Heart right ventricle (tissue), 16 donors: Measurements from ENCODE around the gene C22orf15. TPM values are rescaled to one million over a fixed set of nuclear protein-coding genes. Genes with fewer than 3 reads are reported as not detected.

ENCODE experiments used
- ATAC-seq, 8 donors: fragments of 200-7000 bp; cut with Tn5 transposase; one replicate each; pipeline ENCODE4 v1.9.1; 2020; ENCODE audit warnings: mild to moderate bottlenecking in 8 of 8, moderate library complexity in 8 of 8, moderate number of reproducible peaks in 1 of 8
- DNase-seq, 2 donors: peaks; one replicate each; pipeline ENCODE4 v3.0.0-alpha.2; 2020
- H3K27ac ChIP-seq, 10 donors: fragments of 200-600 bp; sonication (generic) in 2 of 10; one replicate each; pipeline versions ENCODE4 v1.5.0 to v1.8.0; 2020 to 2022; ENCODE audit warnings: mild to moderate bottlenecking in 3 of 10
- H3K27me3 ChIP-seq, 7 donors: fragments of 200-600 bp; one replicate each; pipeline ENCODE4 v1.8.0; 2021 to 2022; ENCODE audit warnings: mild to moderate bottlenecking in 2 of 7
- H3K36me3 ChIP-seq, 9 donors: fragments of 200-600 bp; sonication (generic) in 1 of 9; one replicate each; pipeline versions ENCODE4 v1.5.0 to v1.8.0; 2020 to 2022; ENCODE audit warnings: mild to moderate bottlenecking in 2 of 9
- H3K4me1 ChIP-seq, 9 donors: fragments of 200-600 bp; sonication (generic) in 1 of 9; one replicate each; pipeline versions ENCODE4 v1.5.0 to v1.8.0; 2020 to 2022; ENCODE audit warnings: mild to moderate bottlenecking in 4 of 9
- H3K4me3 ChIP-seq, 10 donors: fragments of 200-600 bp; sonication (generic) in 2 of 10; one replicate each; pipeline versions ENCODE4 v1.5.0 to v1.8.0; 2020 to 2022; ENCODE audit warnings: mild to moderate bottlenecking in 7 of 10, moderate library complexity in 2 of 10
- H3K9me3 ChIP-seq, 11 donors: fragments of 200-600 bp in 10 of 11; sonication (generic) in 2 of 11; one replicate each; pipeline versions ENCODE4 v1.5.0 to v1.8.0; 2013 to 2022; ENCODE audit warnings: mild to moderate bottlenecking in 2 of 11, control low read depth in 1 of 11, moderate library complexity in 1 of 11
- WGBS, 2 donors: extraction: QIAGEN DNeasy Blood & Tissue Kit; methylation state at CpG; one replicate each; pipeline ENCODE4 v1.1.7; 2013; ENCODE audit warnings: inconsistent platforms in 1 of 2; 5-methylcytosine and 5-hydroxymethylcytosine counted together
- intact Hi-C, 10 donors: fragments of 100-400 bp; cut with DNase I; formaldehyde crosslinking; loops; one replicate each; pipeline versions ENCODE4 v1.11.1 to v1.14.2; 2022
- polyA plus RNA-seq, 2 donors: library from polyadenylated mRNA; stranded (reverse); fragments of 200-250 nt; gene quantifications; one replicate each; pipeline ENCODE4 v1.2.3, GENCODE V29; 2013
- total RNA-seq, 10 donors: library from RNA; stranded (reverse); fragmentation: NEBNext Ultra II Directional in 3 of 10; extraction: Animal tissue kit (Norgen Biotek cat#: 25700) in 3 of 10; gene quantifications; one replicate each; pipeline versions ENCODE4 v1.2.1 to v1.2.4, GENCODE V29; 2021 to 2023
- TF ChIP-seq, protein P1 (sequence below), 9 donors: fragments of 200-600 bp; sonication (generic) in 2 of 9; IDR thresholded peaks; one replicate each; pipeline versions ENCODE4 v1.5.0 to v1.8.0; 2021 to 2022; ENCODE audit warnings: antibody characterized with exemption in 9 of 9, mild to moderate bottlenecking in 5 of 9, moderate library complexity in 1 of 9
- donor health status: Arrhythmogenic right ventricular cardiomyopathy.
- donor health status: ischemic (EF 13 %, LVEDD 7.1; RV severe dilation, severe dysfunction).
- donor health status: healthy with polysubstance abuse.
- donor health status: DM: no; HTN: yes; CAD: no.
- donor health status: DM: no; HTN: no; CAD: no.
- donor health status: ischemic (EF 25% LVEDD 6.9; RV normal size, moderate dysfunction).
- donor health status: ischemic (EF 25% LVEDD 5.7; RV mildly dilated, moderate dysfunction).
- donor health status: healthy.
- donor health status: DM: yes; HTN: yes; CAD: no.
- donor health status: Ischemic cardiomyopathy.
- donor health status: ischemic (EF 35%, LVEDD 5.7; RV mildly dilated, moderate dysfunction).
- donor health status: nonischemic (EF 11% LVEDD 7.7; RV severe dilation, severe dysfunction).
- donor health status: DM: yes; HTN: yes; CAD: no.
- donor health status: PGD.
- donor health status: ischemic (EF 29% LVEDD 5.4; RV normal size, mild dysfunction).
- donor health status: nonischemic (EF 23%, LVEDD 6.1; RV moderate dilation, normal function).

Gene C22orf15
- total and polyA plus RNA-seq, 12 donors = 0.12 to 0.66 TPM; not detected in 10

DNA sequence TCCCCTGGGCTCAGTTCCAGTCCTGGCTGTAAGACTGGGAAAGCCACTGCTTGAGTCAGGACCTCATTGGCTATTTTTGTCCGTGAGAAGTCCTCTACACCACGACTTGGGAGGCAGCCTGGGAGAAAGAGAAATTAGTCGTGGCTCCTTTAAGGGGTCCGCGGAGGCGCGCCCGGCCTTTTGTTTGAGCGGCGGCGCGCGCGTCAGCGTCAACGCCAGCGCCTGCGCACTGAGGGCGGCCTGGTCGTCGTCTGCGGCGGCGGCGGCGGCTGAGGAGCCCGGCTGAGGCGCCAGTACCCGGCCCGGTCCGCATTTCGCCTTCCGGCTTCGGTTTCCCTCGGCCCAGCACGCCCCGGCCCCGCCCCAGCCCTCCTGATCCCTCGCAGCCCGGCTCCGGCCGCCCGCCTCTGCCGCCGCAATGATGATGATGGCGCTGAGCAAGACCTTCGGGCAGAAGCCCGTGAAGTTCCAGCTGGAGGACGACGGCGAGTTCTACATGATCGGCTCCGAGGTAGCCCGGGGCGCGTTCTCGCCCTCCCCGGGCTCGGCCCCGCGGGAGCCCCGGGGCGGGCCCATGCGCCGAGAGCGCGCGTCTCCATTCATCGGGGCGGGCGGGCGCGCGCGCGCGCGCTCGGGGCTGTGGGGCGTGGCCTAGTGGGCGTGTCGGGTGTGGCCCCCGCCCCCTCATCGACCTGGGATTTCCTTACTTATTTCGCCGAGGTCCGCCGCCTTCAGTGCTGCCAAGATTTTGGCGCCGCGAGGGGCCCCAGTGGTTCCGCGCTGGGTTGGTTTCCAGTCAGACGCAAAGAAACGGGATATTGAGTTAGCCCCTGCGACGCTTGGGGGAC lies 24.2 kb downstream of the C22orf15 start, which contains the start of gene SMARCB1:
Gene SMARCB1, plus strand, starts transcription at position 215 of the 848 bp plus-strand sequence. Its CDS starts 204 bp downstream, at position 419.
- H3K4me3 ChIP-seq = peak within 1 kb of the TSS; percentile 70 to 96 (median 88)
- 0% methylated on average over 90 to 97 of the region's 97 CpGs for WGBS, 2 donors
- peaks cover 14 to 59% (median 46%) of the 10 kb centered on the region in 9 donors for H3K4me1 ChIP-seq
- TF ChIP-seq, protein P1, sequence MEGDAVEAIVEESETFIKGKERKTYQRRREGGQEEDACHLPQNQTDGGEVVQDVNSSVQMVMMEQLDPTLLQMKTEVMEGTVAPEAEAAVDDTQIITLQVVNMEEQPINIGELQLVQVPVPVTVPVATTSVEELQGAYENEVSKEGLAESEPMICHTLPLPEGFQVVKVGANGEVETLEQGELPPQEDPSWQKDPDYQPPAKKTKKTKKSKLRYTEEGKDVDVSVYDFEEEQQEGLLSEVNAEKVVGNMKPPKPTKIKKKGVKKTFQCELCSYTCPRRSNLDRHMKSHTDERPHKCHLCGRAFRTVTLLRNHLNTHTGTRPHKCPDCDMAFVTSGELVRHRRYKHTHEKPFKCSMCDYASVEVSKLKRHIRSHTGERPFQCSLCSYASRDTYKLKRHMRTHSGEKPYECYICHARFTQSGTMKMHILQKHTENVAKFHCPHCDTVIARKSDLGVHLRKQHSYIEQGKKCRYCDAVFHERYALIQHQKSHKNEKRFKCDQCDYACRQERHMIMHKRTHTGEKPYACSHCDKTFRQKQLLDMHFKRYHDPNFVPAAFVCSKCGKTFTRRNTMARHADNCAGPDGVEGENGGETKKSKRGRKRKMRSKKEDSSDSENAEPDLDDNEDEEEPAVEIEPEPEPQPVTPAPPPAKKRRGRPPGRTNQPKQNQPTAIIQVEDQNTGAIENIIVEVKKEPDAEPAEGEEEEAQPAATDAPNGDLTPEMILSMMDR (IDR thresholded peaks at IDR 0.05) = peak in 1 of 9 donors; percentile 8
- no peaks in the 10 kb centered on the region for H3K27me3 ChIP-seq
- peak; percentile 90 to 97 (median 95) for ATAC-seq
- DNase-seq = peak; percentile 92 to 93
- peak within 1 kb of the TSS; percentile 98 to 100 (median 100) for H3K27ac ChIP-seq
- intact Hi-C loops = loop anchor here in 2 of 10 donors (5.0 kb wide), 2 partner anchors 40 to 55 kb away; no protein-coding TSS in a partner anchor
- H3K36me3 ChIP-seq = peaks cover 0 to 32% (median 0%) of the 10 kb centered on the region in 9 donors
- no peaks in the 10 kb centered on the region for H3K9me3 ChIP-seq

DNA sequence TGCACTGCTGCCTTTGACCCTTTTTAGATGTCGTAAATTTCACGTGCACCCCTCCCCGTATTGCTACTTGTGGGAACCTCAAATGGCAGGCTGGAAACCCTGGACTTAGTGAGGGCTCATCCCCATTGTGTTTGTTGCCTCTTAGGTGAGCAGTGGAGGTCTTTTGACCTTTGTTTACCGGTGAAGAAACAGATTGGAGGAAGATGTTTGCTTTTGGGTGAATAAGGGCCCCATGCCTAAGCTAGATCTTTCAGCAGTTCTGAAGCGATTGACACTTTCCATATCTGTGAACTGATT lies 24.8 kb downstream of the C22orf15 start:
- TF ChIP-seq, protein P1 (IDR thresholded peaks at IDR 0.05) = no peak
- H3K4me3 ChIP-seq = peak overlapping the region; percentile 70 to 96 (median 88)
- no peaks in the 10 kb centered on the region for H3K9me3 ChIP-seq
- no peak for ATAC-seq
- H3K27me3 ChIP-seq = no peaks in the 10 kb centered on the region
- peaks cover 14 to 63% (median 46%) of the 10 kb centered on the region in 9 donors for H3K4me1 ChIP-seq
- 2 to 3% methylated on average over 5 of the region's 5 CpGs for WGBS, 2 donors
- no peak for DNase-seq
- intact Hi-C loops = loop anchor here in 2 of 10 donors (5.0 kb wide), 2 partner anchors 40 to 55 kb away; no protein-coding TSS in a partner anchor
- peak overlapping the region in 9 of 10 donors; percentile 98 to 100 (median 100) for H3K27ac ChIP-seq
- peaks cover 0 to 38% (median 0%) of the 10 kb centered on the region in 9 donors for H3K36me3 ChIP-seq

GRCh38 chr22:23787910-23788309 lies 25.1 kb downstream of the C22orf15 start:
- TF ChIP-seq, protein P1 (IDR thresholded peaks at IDR 0.05) = no peak
- peak overlapping the region in 7 of 10 donors; percentile 99 to 100 (median 100) for H3K27ac ChIP-seq
- ATAC-seq = no peak
- peaks cover 14 to 63% (median 46%) of the 10 kb centered on the region in 9 donors for H3K4me1 ChIP-seq
- DNase-seq = no peak
- H3K27me3 ChIP-seq = no peaks in the 10 kb centered on the region
- H3K4me3 ChIP-seq = peak overlapping the region; percentile 70 to 96 (median 88)
- 48 to 52% methylated on average over 3 of the region's 3 CpGs for WGBS, 2 donors
- intact Hi-C loops = loop anchor here in 3 of 10 donors (2.0 to 5.0 kb wide), 3 partner anchors 19 to 54 kb away; no protein-coding TSS in a partner anchor
- peaks cover 0 to 41% (median 0%) of the 10 kb centered on the region in 9 donors for H3K36me3 ChIP-seq
- no peaks in the 10 kb centered on the region for H3K9me3 ChIP-seq

DNA sequence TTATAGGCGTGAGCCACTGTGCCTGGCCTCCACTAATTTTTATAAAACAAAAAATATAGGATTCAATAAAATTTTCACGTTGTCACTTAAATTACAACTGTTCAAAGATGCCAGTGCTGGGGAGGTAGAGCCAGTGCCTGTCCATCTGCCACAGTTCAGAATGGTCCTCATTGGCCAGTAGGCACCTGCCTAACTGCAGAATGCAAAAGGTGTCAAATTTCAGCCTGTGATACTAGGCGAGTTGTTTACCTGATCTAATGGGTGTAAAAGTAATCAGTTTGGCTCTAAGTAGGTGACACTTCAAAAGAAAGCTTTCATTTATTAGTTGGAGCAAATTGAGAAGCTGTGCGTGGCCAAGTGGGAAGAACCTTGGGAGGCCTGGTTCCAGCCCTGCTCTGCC lies 26.3 kb downstream of the C22orf15 start:
- Histone ChIP-seq H3K9me3 (no peaks in the 10 kb centered on the region), H3K4me1 (peaks cover 14 to 63% (median 46%) of the 10 kb centered on the region in 9 donors), H3K27me3 (no peaks in the 10 kb centered on the region), H3K36me3 (peaks cover 0 to 51% (median 3%) of the 10 kb centered on the region in 9 donors), H3K27ac (peak overlapping the region in 3 of 10 donors; percentile 11 to 56 (median 31)), H3K4me3 (no peak overlapping the region)
- no peak for DNase-seq
- ATAC-seq = no peak
- intact Hi-C loops = loop anchor here in 3 of 10 donors (2.0 to 5.0 kb wide), 3 partner anchors 20 to 53 kb away; no protein-coding TSS in a partner anchor
- TF ChIP-seq, protein P1 (IDR thresholded peaks at IDR 0.05) = no peak
- WGBS, 2 donors = 73 to 77% methylated on average over 4 of the region's 4 CpGs
